Gastrocnemius medialis (tissue), 4 donors: ENCODE data around the gene AIMP1. TPM values are rescaled to one million over a fixed set of nuclear protein-coding genes. Genes with fewer than 3 reads are reported as not detected.

Experiments
- ATAC-seq, 2 donors: fragments of 150-250 bp; one replicate each; pipeline ENCODE4 v1.9.1; 2016
- DNase-seq, 2 donors: peaks; one replicate each; pipeline ENCODE4 v3.0.0-alpha.2; 2019
- H3K27ac ChIP-seq, 4 donors: fragments of 200-600 bp; sonication (generic); 1 replicate in 1 of 4; 2 replicates in 3 of 4; pipeline ENCODE4 v1.5.1; 2016 to 2018; ENCODE audit warnings: mild to moderate bottlenecking in 2 of 4, moderate library complexity in 1 of 4
- H3K27me3 ChIP-seq, 3 donors: fragments of 200-600 bp; sonication (generic) in 2 of 3; 1 replicate in 1 of 3; 2 replicates in 2 of 3; pipeline versions ENCODE4 v1.5.1 to v1.6.0; 2016 to 2019; ENCODE audit warnings: mild to moderate bottlenecking in 1 of 3, moderate library complexity in 1 of 3
- H3K36me3 ChIP-seq, 2 donors: fragments of 200-600 bp; sonication (generic) in 1 of 2; one replicate each; pipeline ENCODE4 v1.5.1; 2017 to 2018
- H3K4me1 ChIP-seq, 2 donors: fragments of 200-600 bp; sonication (generic) in 1 of 2; one replicate each; pipeline ENCODE4 v1.5.1; 2016 to 2017; ENCODE audit warnings: mild to moderate bottlenecking in 2 of 2
- H3K4me3 ChIP-seq, 4 donors: fragments of 200-600 bp; sonication (generic) in 3 of 4; 1 replicate in 1 of 4; 2 replicates in 3 of 4; pipeline ENCODE4 v1.5.1; 2016 to 2019; ENCODE audit warnings: mild to moderate bottlenecking in 2 of 4
- H3K9me3 ChIP-seq, 3 donors: fragments of 200-600 bp; sonication (generic) in 2 of 3; 1 replicate in 1 of 3; 2 replicates in 2 of 3; pipeline ENCODE4 v1.5.1; 2016 to 2019
- POLR2A ChIP-seq, 2 donors: fragments of 450-650 bp; IDR thresholded peaks; one replicate each; pipeline ENCODE4 v1.6.1; 2017; ENCODE audit warnings: antibody characterized with exemption in 2 of 2, mild to moderate bottlenecking in 2 of 2, moderate library complexity in 2 of 2
- in situ Hi-C, 4 donors: fragments of 200-750 bp; cut with MboI; loops; one replicate each; pipeline versions ENCODE4 v1.15.0 to v1.8.0; 2017; ENCODE audit warnings: low sequenced_read_pairs in 4 of 4
- intact Hi-C: fragments of 100-400 bp; cut with DNase I; formaldehyde crosslinking; loops from one replicate; pipeline ENCODE4 v1.15.1; 2023; ENCODE audit warnings: low total_unique reads
- total RNA-seq, 4 donors: library from RNA; depleted of rRNA; stranded (reverse); fragments of >200 nt; gene quantifications; one replicate each; pipeline versions ENCODE4 v1.1.0 to v1.2.3, GENCODE V29; 2016
- TF ChIP-seq, protein P1 (sequence below), 5 experiments: fragments of 450-650 bp in 3 of 5; fragments of 200-600 bp in 2 of 5; sonication (generic) in 2 of 5; IDR thresholded peaks in 4 of 5; conservative IDR thresholded peaks in 1 of 5; 1 replicate in 4 of 5; 2 replicates in 1 of 5; pipeline ENCODE4 v1.5.1; 2016 to 2019; ENCODE audit warnings: antibody characterized with exemption in 5 of 5, mild to moderate bottlenecking in 3 of 5, moderate library complexity in 3 of 5

The AIMP1 gene
- total RNA-seq, 4 donors from 2014 or later = 23.2 to 30.0 (median 27.4) TPM

- H3K36me3 ChIP-seq = peaks cover 0 to 30% of the 10 kb centered on the region in 2 donors
- intact Hi-C loops = no loop called here
Observed at GRCh38 chr4:106297245-106298035, 18.9 kb upstream of the AIMP1 start.

DNA sequence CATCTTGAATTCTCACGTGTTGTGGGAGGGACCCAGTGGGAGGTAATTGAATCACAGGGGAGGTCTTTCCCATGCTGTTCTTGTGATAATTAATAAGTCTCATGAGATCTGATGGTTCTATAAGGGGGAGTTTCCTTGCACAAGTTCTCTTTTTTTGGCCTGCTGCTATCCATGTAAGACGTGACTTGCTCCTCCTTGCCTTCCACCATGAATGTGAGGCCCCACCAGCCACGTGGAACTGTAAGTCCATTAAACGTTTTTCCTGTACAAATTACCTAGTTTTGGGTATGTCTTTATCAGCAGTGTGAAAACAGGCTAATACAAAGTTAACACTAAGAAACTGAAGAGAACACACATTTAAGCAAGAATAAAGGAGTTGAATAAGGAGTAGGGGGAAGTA lies 16.4 kb upstream of the AIMP1 start:
- in situ Hi-C loops = no loop called here
- TF ChIP-seq, protein P1, sequence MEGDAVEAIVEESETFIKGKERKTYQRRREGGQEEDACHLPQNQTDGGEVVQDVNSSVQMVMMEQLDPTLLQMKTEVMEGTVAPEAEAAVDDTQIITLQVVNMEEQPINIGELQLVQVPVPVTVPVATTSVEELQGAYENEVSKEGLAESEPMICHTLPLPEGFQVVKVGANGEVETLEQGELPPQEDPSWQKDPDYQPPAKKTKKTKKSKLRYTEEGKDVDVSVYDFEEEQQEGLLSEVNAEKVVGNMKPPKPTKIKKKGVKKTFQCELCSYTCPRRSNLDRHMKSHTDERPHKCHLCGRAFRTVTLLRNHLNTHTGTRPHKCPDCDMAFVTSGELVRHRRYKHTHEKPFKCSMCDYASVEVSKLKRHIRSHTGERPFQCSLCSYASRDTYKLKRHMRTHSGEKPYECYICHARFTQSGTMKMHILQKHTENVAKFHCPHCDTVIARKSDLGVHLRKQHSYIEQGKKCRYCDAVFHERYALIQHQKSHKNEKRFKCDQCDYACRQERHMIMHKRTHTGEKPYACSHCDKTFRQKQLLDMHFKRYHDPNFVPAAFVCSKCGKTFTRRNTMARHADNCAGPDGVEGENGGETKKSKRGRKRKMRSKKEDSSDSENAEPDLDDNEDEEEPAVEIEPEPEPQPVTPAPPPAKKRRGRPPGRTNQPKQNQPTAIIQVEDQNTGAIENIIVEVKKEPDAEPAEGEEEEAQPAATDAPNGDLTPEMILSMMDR (IDR thresholded peaks at IDR 0.05 in 4 of 5, conservative IDR thresholded peaks at IDR 0.05 in 1 of 5) = no peak
- TF ChIP-seq POLR2A (IDR thresholded peaks at IDR 0.05) = no peak
- Histone ChIP-seq H3K27ac (no peak overlapping the region), H3K27me3 (no peaks in the 10 kb centered on the region), H3K36me3 (peaks cover 0 to 6% of the 10 kb centered on the region in 2 donors), H3K4me3 (no peak overlapping the region), H3K9me3 (no peaks in the 10 kb centered on the region), H3K4me1 (no peaks in the 10 kb centered on the region)
- ATAC-seq = no peak
- no peak for DNase-seq
- intact Hi-C loops = no loop called here

More at GRCh38 chr4:106297245-106298035, 18.9 kb upstream of the AIMP1 start:
- Histone ChIP-seq H3K4me3 (no peak overlapping the region), H3K27ac (no peak overlapping the region), H3K27me3 (no peaks in the 10 kb centered on the region), H3K4me1 (no peaks in the 10 kb centered on the region), H3K9me3 (no peaks in the 10 kb centered on the region)
- in situ Hi-C loops = no loop called here
- ATAC-seq (no peak), DNase-seq (no peak)
- TF ChIP-seq POLR2A (IDR thresholded peaks at IDR 0.05) = no peak
- TF ChIP-seq, protein P1 (IDR thresholded peaks at IDR 0.05 in 4 of 5, conservative IDR thresholded peaks at IDR 0.05 in 1 of 5) = no peak

- ATAC-seq (no peak), DNase-seq (no peak)
- H3K36me3 ChIP-seq = no peaks in the 10 kb centered on the region
- H3K9me3 ChIP-seq = no peaks in the 10 kb centered on the region
- H3K4me3 ChIP-seq = no peak overlapping the region
- intact Hi-C loops = no loop called here
- in situ Hi-C loops = no loop called here
- H3K27me3 ChIP-seq = no peaks in the 10 kb centered on the region
- H3K4me1 ChIP-seq = no peaks in the 10 kb centered on the region
- TF ChIP-seq, protein P1 (IDR thresholded peaks at IDR 0.05 in 4 of 5, conservative IDR thresholded peaks at IDR 0.05 in 1 of 5) = no peak
- TF ChIP-seq POLR2A (IDR thresholded peaks at IDR 0.05) = no peak
- no peak overlapping the region for H3K27ac ChIP-seq
Observed at GRCh38 chr4:106301393-106302061, 14.8 kb upstream of the AIMP1 start.

DNA sequence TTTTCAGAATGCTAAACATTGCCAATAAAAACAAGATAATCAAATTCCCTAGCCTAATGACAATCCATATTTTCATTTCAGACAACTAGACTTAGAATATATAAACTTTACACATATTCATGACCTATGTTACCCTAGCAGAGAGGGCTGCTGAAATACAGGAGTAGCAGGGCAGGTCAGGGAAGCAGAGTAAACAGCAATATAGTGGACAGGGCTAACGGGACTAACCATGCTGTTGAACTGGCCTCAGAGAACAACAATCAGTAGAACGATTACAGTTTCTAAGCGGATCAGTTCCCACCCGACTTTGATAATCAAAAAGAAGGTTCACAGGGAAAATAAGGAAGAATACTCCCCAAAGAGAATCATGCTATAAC lies 14.3 kb upstream of the AIMP1 start:
- ATAC-seq (no peak), DNase-seq (no peak)
- Histone ChIP-seq H3K36me3 (no peaks in the 10 kb centered on the region), H3K27ac (no peak overlapping the region), H3K9me3 (no peaks in the 10 kb centered on the region), H3K27me3 (no peaks in the 10 kb centered on the region), H3K4me3 (no peak overlapping the region), H3K4me1 (no peaks in the 10 kb centered on the region)
- TF ChIP-seq, protein P1 (IDR thresholded peaks at IDR 0.05 in 4 of 5, conservative IDR thresholded peaks at IDR 0.05 in 1 of 5) = no peak
- no peak for TF ChIP-seq POLR2A (IDR thresholded peaks at IDR 0.05)
- in situ Hi-C loops (no loop called here), intact Hi-C loops (no loop called here)
